GM12873 (cell line): ENCODE results near the gene SNX14.
A peak's percentile ranks its signal among the peaks of the same experiment; 100 is the strongest.

Experiments used
- TF ChIP-seq, protein P1 (sequence below): IDR thresholded peaks from 2 replicates; pipeline ENCODE4 v1.5.1; 2012; ENCODE audit warnings: low read depth, mild to moderate bottlenecking, moderate library complexity, low read length, control low read depth; ENCODE audit not compliant: insufficient read depth; ENCODE audit errors: missing control alignments

Gene SNX14

DNA sequence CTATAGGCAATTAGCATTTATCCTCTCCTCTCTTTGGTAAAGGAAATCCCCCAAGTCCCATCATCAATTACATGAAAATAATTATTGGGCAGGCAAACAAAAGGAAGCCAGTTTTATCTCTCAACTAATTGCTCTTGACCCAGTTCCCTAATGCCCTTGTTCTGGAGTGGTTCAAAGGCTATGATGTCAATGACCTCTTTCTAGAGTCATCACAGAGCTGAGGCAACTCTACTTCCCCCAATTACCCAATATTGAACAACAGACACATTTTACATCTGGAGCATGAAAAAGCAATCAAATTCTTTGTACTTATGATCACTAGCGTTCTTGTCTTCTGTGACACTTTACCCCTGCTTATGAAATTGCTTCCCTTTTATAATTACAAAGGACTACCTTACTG lies 100.3 kb downstream of the SNX14 start:
- TF ChIP-seq, protein P1, sequence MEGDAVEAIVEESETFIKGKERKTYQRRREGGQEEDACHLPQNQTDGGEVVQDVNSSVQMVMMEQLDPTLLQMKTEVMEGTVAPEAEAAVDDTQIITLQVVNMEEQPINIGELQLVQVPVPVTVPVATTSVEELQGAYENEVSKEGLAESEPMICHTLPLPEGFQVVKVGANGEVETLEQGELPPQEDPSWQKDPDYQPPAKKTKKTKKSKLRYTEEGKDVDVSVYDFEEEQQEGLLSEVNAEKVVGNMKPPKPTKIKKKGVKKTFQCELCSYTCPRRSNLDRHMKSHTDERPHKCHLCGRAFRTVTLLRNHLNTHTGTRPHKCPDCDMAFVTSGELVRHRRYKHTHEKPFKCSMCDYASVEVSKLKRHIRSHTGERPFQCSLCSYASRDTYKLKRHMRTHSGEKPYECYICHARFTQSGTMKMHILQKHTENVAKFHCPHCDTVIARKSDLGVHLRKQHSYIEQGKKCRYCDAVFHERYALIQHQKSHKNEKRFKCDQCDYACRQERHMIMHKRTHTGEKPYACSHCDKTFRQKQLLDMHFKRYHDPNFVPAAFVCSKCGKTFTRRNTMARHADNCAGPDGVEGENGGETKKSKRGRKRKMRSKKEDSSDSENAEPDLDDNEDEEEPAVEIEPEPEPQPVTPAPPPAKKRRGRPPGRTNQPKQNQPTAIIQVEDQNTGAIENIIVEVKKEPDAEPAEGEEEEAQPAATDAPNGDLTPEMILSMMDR: no peak

GRCh38 chr6:85490516-85491248 lies 103.0 kb downstream of the SNX14 start:
- TF ChIP-seq, protein P1: no peak

- TF ChIP-seq, protein P1: no peak
Measured at GRCh38 chr6:85484948-85485347, 108.7 kb downstream of the SNX14 start.

DNA sequence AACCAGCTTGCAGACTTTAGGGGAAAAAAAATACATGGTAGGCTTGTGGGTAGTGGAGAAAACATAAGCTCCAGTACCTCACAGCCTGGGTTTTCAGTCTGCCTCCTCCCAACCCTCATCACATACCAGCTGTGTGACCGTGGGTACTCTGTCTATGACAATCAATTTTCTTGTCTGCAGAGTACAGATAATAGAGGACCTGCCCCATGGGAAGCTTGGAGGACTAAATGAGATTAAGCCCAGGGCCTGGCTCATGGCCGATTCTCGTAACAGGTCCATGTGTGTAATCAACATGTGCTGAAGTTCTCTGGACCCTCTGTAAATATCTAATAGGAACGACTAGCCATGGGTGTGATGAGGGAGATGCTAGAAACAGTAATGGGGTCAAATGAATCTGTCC lies 109.8 kb downstream of the SNX14 start:
- TF ChIP-seq, protein P1: no peak

GRCh38 chr6:85482905-85483700 lies 110.6 kb downstream of the SNX14 start:
- TF ChIP-seq, protein P1: peak; percentile 97

- TF ChIP-seq, protein P1: no peak
Measured at GRCh38 chr6:85482206-85482904, 111.3 kb downstream of the SNX14 start.

DNA sequence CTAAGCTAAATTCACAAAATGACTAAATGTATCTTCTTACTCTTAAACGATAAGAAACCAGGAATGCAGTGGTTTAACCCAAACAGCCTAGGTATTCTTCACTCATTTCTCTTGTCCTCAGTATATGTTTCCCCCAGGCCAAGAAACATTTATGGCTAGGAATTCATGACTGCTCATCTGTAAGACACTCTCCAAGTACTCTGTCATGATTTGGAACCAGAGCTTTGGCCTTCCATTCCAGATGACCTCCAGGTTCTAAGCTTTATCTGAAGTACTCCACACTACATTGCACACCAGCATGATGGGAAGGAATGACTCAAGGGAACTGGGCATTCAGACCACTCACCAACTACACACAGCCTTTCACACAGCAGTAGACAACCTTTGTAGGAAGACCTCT lies 114.5 kb downstream of the SNX14 start:
- TF ChIP-seq, protein P1: no peak
